NCI-H2107 treated with DMSO at 0.1 percent for 48 hours (cell line): ENCODE measurements around the gene RING1.
A peak's percentile ranks its signal among the peaks of the same experiment; 100 is the strongest.

Experiments used
- DNase-seq: peaks from one replicate; lab custom pipeline; 2025; ENCODE audit not compliant: unreplicated experiment; lab: John Stamatoyannopoulos, UW

The RING1 gene

DNA sequence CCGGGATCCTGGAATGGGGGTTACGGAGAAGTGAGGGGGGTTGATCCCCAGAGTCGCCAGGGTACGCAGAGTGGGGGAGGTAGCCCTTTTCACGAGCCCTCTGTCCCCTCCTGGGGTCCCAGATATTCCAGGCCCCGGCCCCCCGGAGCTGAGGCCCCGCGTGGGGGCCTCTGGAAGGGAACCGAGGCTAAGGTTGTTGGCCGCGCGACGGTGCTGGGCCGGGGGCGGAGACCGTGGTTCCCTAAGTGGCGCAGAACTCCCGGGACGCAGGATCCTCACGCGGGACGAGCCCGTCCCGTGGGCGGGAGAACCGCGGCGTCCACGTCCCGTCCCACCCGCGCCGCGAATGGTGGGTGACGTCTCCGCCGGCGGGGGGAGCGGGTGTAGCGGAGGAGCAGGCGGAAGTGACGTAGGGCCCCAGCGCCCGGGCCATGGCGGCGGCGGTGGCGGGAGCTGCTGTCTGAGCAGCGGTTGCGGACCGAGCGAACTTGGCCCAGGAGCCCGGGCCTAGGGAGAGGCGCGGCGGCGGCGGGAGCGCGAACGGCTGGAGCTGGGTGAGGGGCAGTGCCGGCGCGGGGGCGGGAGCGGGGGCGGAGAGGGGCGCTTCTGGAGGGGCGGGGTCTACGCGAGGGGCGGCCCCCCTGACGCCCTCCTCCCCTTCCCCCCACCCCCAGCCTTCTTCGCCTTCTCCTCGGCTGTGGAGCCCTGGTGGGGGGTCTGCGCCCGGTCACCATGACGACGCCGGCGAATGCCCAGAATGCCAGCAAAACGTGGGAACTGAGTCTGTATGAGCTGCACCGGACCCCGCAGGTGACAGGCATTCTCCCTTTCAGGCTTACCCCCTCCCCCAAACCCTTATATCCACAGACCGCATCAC lies at the start of gene RING1:
TSS of gene RING1 (plus strand) at position 410 of the 877 bp plus-strand sequence. CDS start at position 733, 323 bp downstream.
- DNase-seq = peak; percentile 17

- no peak for DNase-seq
Observed at GRCh38 chr6:33160096-33160495, 48.2 kb upstream of the RING1 start.

DNA sequence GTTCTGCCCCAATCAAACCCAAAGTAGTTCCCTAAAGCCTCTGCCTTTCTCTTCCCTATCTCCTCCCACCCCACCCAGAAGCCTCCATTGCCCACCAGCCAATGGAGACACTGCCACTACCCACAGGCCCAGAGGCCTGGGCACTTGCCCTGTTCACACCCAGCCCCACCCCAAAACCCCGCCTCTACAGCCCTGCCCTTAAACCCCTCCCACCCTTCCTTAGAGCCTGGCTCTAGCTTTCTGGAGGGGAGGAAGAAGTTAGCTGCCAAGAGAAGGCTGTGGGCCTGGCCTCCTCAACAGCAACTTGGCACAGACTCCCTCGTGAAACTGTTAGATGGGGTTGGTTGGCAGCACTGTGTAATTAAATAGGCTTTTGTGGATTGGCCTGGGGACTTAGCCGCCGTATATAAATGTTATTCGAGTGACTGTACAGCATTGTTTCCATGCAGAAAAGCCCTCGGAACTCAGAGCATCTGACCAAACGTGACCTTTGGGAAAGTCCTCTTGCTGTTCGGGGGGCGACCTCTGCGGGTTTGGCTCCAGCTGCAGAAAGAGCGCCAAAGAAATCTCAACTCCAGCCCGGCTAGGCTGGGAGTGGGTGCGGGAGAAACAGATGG lies 47.5 kb upstream of the RING1 start:
- DNase-seq = no peak

GRCh38 chr6:33161354-33162331 lies 46.7 kb upstream of the RING1 start:
- DNase-seq = peak; percentile 3

- DNase-seq = no peak
Observed at GRCh38 chr6:33163540-33163939, 44.8 kb upstream of the RING1 start.

- no peak for DNase-seq
Observed at GRCh38 chr6:33164176-33164575, 44.1 kb upstream of the RING1 start.

DNA sequence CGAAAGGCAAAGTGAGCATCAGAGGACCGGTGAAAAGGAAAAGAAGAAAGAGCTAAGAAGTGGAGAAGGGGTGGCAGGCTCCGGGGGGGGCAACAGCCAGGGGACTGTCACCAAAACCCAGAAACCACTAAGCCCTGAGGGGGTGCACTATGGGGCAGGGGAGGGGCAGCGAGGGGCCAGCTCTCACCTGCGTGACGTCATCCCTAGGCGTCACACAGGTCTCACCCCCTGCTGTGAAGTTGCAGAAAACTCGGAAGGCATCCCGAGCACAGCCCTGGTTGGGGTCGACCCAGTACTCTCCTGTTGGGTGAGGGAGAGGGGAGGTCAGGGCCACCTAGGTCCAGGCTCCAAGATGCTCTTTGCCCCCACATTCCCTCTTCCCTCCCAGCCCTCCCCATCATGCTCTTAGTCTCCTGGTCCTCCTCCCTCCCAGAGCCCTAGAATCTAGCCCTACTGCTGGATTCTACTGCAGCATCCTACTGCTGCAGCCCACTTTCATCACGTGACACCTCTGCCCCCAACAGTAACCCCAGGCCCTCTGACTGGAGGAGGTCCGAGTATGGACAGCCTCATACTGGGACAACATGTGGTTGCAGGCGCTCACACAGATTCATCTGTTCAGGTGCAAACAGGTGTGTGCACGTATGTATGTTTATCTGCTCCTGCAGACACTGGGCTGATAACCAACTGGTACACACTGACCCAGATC lies 43.5 kb upstream of the RING1 start:
- DNase-seq = no peak

- DNase-seq = no peak
Observed at GRCh38 chr6:33165581-33166258, 42.6 kb upstream of the RING1 start.

- no peak for DNase-seq
Observed at GRCh38 chr6:33166363-33166762, 41.9 kb upstream of the RING1 start.

DNA sequence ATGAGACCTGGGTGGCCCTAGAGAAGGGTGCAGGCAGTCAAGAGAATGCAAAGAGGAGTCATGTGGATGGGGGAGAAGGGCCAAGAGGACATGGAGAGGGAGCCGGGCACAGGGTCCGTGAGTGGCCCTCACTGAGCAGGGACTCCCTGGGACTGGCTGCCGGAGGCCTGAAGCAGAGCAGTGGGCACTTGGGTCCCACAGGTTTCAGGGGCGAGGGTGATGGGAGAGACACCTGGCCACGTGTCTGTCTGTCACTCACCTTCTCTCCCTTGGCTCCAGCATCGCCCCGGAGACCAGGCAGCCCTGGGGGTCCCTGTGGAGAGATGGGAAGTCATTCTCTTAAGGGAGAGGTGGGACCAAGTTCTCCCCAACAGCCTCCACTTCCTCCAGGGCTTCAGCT lies 41.5 kb upstream of the RING1 start:
- no peak for DNase-seq

- DNase-seq = no peak
Observed at GRCh38 chr6:33167374-33168283, 40.7 kb upstream of the RING1 start.

- no peak for DNase-seq
Observed at GRCh38 chr6:33168284-33168601, 40.1 kb upstream of the RING1 start.

DNA sequence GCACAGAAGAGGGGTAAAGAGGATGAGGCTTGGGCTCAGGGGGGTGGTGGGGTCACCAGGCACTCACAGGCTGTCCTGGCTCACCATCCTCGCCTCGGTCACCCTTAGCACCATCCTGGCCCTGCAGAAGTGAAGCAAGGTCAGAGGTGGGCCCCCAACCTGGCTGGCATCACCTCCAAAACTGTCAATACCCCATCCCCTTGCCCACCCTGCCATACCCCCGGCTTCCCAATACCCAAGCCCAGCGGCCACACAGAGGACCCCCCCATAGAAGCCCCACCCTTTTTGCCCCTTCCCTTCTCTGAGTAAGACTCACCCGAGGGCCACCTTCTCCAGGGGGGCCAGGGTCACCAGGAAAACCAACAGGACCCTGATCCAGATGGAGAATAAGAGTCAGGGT lies 39.7 kb upstream of the RING1 start:
- DNase-seq = no peak

GRCh38 chr6:33169291-33170175 lies 38.8 kb upstream of the RING1 start:
- DNase-seq = no peak

DNA sequence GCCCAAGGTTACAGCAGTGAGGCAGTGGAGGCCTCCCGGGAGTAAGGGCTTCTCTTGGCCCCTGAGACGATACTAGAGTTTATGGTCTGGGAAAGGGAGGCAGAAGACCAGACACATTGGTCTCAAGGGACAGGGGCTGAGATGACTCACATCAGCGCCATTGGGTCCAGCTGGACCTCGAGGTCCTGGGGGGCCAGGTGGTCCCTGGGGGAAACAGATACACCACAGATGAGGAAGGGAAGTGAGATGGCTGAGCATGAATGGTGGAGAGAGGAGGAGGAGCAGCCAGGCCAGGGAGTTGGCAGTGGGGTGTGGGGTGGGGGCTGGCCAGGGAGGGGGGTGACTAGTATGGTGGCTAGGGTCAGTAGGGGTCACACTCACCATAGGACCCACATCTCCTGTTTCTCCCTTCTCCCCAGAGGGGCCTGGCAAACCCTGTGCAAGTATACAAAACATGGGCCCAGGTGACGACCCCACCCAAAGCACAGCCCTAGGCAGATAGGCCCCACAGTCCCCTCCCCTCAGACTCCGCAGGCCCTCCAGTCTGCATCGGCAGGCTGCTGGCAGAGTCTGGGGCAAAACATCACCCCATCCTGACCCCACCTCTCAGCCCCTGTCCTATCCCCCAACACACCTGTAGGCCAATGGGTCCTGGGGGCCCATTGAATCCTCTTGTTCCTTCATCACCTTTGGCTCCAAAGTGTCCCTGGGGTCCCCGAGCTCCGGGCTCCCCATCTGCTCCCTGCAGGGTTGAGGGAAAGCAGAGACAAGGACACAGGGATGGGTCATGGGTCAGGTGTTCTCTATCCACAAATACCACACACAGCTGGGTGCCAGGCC lies 37.9 kb upstream of the RING1 start:
- DNase-seq = no peak

DNA sequence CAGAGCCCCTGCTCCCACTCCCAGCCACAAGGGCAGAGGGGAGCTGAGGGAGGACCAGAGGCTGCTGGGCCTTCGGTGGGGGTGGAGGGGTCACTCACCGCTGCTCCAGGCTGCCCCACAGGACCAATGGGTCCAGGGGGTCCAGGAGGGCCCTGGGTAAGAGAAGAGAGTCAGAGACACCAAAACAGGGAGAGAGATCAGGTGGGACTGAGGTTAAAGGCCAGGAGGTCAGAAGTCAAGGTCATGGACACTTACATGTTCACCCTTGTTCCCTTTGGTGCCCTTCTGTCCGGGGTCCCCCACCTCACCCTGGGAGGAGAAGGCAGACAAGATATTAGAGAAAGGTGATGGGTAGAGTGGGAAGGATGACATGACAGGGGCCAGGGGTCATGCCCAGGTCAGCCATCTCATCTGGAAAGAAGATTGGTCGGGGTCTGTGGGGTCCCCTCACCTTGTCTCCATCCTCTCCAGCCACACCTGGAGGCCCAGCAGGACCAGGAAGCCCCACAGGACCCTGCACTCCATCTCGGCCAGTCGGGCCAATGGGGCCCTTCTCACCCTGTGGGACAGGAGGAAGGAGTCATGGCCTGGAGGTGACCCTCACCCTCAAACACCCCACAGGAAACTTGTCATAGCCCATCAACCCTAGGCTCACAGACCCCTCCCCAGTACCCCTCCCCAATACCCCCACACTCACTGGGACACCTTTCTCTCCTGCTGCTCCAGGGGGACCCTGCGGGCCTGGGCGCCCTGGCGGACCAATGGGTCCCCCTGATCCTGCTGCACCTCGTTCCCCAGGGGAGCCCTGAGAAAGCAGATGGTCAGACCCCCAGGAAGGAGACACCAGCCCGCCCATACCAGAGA lies 37.1 kb upstream of the RING1 start:
- DNase-seq = no peak
